ENCODE measurements around the gene DNAJC24.

DNA sequence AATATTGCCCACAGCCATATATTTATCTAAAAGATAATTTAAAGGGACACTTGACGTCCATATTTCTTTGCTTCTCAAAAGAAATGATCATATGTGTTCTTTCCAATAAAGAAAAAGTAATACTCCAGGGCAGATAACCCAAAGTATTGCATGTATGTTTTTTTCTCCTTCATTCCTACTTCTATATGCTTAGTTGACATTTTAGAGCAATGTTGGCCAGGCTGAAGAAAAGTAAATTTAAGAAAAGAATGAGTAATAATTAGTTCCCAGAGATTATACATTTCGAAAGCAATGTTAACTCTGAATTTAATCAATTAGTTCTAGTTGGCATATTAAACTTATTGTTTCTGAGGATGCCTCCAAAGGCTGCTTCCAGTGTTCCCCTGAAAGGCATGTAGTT is 48.2 kb downstream of the DNAJC24 start:
- TF ChIP-seq, protein P1, sequence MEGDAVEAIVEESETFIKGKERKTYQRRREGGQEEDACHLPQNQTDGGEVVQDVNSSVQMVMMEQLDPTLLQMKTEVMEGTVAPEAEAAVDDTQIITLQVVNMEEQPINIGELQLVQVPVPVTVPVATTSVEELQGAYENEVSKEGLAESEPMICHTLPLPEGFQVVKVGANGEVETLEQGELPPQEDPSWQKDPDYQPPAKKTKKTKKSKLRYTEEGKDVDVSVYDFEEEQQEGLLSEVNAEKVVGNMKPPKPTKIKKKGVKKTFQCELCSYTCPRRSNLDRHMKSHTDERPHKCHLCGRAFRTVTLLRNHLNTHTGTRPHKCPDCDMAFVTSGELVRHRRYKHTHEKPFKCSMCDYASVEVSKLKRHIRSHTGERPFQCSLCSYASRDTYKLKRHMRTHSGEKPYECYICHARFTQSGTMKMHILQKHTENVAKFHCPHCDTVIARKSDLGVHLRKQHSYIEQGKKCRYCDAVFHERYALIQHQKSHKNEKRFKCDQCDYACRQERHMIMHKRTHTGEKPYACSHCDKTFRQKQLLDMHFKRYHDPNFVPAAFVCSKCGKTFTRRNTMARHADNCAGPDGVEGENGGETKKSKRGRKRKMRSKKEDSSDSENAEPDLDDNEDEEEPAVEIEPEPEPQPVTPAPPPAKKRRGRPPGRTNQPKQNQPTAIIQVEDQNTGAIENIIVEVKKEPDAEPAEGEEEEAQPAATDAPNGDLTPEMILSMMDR (conservative IDR thresholded peaks at IDR 0.05), result no peak
- TF ChIP-seq EZH2 (IDR thresholded peaks at IDR 0.05; ENCODE audit: low read depth), result no peak

Measured in PC-9 (cell line).